BLaER1 (cell line): ENCODE results near the gene APCDD1.

ENCODE experiments used
- H3K27ac ChIP-seq: shearing (Covaris generic); formaldehyde crosslinking; 2 replicates; pipeline ENCODE4 v1.8.1; 2022
- H3K27me3 ChIP-seq: shearing (Covaris generic); formaldehyde crosslinking; 2 replicates; pipeline ENCODE4 v1.8.1; 2022
- H3K36me3 ChIP-seq: shearing (Covaris generic); formaldehyde crosslinking; 2 replicates; pipeline ENCODE4 v1.8.1; 2022
- H3K4me1 ChIP-seq: shearing (Covaris generic); formaldehyde crosslinking; 2 replicates; pipeline ENCODE4 v1.8.1; 2022
- H3K4me2 ChIP-seq: shearing (Covaris generic); formaldehyde crosslinking; 2 replicates; pipeline ENCODE4 v1.8.1; 2022
- H3K4me3 ChIP-seq: shearing (Covaris generic); formaldehyde crosslinking; 2 replicates; pipeline ENCODE4 v1.8.1; 2022
- H3K9ac ChIP-seq: shearing (Covaris generic); formaldehyde crosslinking; 2 replicates; pipeline ENCODE4 v1.8.1; 2022
- H3K9me3 ChIP-seq: shearing (Covaris generic); formaldehyde crosslinking; 2 replicates; pipeline ENCODE4 v1.8.1; 2022
- H4K20me1 ChIP-seq: shearing (Covaris generic); formaldehyde crosslinking; 2 replicates; pipeline ENCODE4 v1.8.1; 2022
- Cebpa-rat ChIP-seq: shearing (Covaris generic); IDR thresholded peaks from 2 replicates; pipeline ENCODE4 v1.8.1; 2022

APCDD1 gene

DNA sequence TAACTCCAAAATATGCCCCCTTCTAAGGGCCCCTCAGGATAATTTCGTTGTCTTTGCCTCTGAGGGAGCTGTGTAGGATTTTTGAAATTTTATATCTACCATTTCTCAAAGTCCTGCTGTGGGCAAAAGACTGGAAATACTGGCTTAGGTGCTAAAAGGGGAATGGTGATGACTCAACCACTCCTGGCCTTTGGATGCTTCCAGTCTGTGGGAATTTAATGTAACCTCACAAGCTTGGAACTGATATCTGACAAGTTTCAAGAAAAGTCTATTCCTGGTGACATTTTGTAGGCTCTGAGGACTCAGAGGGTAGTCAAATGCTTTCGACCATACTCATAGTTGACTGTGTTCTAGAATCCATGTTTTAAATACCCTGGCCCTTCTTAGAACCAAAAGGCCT lies 3.4 kb upstream of the APCDD1 start:
- Histone ChIP-seq H3K4me2 (no peak overlapping the region), H3K36me3 (no peaks in the 10 kb centered on the region)

DNA sequence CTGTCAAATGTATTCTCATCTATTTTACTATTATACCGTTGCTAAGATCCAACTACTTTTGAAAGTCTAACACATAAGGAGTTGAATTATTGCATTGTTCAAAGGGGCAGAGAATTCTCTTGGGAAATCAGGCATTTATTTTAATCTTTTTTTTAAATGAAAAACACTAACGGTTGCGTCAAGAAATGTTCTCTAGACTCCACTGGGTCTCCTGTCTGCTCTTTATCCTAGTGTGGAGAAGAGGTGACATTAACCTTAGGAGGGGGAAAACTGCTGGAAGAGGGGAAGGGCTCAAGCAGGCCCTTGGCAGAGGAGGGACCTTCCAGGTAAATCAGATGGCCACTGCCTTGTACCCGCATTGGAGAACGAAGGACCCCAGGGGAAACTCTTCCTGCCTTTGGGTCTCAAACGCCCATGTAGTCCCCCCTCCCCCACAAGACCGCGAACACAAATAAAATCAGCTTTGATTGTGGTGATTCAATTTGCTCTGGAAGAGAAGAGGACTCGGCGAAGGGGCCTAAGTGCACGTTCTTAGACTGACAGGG lies 1.1 kb upstream of the APCDD1 start:
- H3K27me3 ChIP-seq, result peaks cover 29% of the 10 kb centered on the region
- peak overlapping the region; percentile 79 for H3K4me3 ChIP-seq

More for the DNA sequence above, 3.4 kb upstream of the APCDD1 start:
- no peaks in the 10 kb centered on the region for H3K9me3 ChIP-seq
- H3K4me3 ChIP-seq, result no peak overlapping the region
- no peaks in the 10 kb centered on the region for H4K20me1 ChIP-seq
- no peak overlapping the region for H3K9ac ChIP-seq
- TF ChIP-seq Cebpa-rat, result no peak
- no peak overlapping the region for H3K27ac ChIP-seq
- H3K27me3 ChIP-seq, result peaks cover 13% of the 10 kb centered on the region
- peaks cover 40% of the 10 kb centered on the region for H3K4me1 ChIP-seq

DNA sequence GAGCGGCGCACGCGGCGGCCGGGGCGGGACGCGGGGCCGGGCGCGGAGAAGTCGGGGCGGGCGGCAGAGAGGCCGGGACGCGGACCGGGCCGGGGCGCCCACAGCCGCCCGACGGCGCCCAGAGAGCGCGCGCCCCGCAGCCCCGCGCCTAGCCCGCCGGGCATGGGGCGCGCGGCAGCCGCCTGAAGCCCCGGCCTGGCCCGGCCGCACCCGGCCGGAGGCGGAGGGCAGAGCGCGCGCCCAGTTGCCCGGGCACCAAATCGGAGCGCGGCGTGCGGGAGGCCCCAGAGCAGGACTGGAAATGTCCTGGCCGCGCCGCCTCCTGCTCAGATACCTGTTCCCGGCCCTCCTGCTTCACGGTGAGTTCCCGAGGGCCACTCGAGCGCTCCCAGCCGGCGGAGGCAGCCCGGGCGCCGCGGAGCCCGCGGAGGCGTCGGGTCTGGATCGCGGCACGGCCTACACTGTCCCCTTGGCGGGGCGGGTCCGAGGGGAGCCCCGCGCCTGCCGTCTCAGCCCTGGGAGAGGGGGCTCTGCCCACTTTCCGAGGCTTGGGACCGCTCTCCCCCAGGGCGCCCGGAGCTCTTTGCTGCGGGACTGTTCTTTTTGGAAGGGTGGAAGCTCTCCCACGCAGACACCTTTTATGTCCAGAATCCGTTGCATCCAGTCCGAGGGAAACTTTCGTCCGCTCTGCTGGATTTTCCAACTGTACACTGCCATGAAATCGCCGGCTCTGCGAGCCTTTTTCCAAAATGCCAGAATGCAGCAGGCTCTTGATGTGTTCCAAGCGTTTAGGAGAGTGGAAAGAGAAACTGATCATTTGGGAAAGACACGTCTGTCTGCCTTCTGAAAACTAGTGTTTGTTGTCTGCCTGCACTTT lies 484 bp downstream of the APCDD1 start:
- H3K9me3 ChIP-seq, result no peaks in the 10 kb centered on the region
- no peak for TF ChIP-seq Cebpa-rat
- H3K4me1 ChIP-seq, result peaks cover 46% of the 10 kb centered on the region
- H3K4me3 ChIP-seq, result peak overlapping the region; percentile 79
- H4K20me1 ChIP-seq, result no peaks in the 10 kb centered on the region
- H3K27me3 ChIP-seq, result peaks cover 29% of the 10 kb centered on the region
- H3K27ac ChIP-seq, result peak overlapping the region; percentile 80
- H3K9ac ChIP-seq, result peak overlapping the region; percentile 83
- peak overlapping the region; percentile 89 for H3K4me2 ChIP-seq
- H3K36me3 ChIP-seq, result no peaks in the 10 kb centered on the region

More for the DNA sequence above, 1.1 kb upstream of the APCDD1 start:
- no peaks in the 10 kb centered on the region for H3K9me3 ChIP-seq
- H3K36me3 ChIP-seq, result no peaks in the 10 kb centered on the region
- peak overlapping the region; percentile 74 for H3K27ac ChIP-seq
- peaks cover 46% of the 10 kb centered on the region for H3K4me1 ChIP-seq
- H4K20me1 ChIP-seq, result no peaks in the 10 kb centered on the region
- peak overlapping the region; percentile 89 for H3K4me2 ChIP-seq
- peak overlapping the region; percentile 58; the same call in 1 of the 2 replicates for H3K9ac ChIP-seq
- TF ChIP-seq Cebpa-rat, result no peak

DNA sequence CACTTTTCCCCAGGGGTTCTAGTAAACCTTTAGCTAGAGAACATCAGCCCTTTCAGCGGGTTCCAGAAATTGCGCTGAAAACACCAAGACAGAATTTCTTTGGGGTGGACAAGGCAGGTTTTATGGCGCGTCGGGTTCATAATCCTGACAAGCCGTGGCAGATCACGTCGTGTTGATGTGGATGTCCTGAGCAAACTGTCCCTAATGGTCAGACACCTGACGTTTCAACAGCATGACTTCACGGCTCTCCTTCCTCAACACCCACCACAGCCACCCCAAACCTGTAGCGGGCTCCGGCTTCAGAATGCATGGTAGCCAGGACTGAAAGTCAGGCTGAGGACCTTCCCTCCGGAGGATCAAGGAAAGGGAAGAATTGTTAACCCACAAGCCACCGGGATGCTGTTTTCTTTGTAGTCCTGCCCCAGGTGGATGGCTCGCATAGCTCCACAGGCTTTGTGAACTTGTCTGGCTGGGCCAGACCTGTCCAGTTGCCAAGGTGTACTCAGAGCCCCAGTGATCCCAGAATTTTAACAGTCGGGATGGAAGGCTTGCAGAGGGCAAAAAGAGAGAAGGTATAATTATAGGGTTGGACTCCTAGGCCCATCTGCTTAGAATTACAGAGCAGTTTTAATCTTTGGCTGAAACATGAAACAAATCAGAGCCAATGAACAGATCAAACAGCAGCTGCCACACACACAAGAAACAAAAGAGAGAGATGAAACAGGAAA lies 1.5 kb downstream of the APCDD1 start:
- Histone ChIP-seq H3K4me2 (peak overlapping the region; percentile 89), H3K4me3 (peak overlapping the region; percentile 79), H3K9ac (peak overlapping the region; percentile 83), H3K36me3 (no peaks in the 10 kb centered on the region), H3K27ac (no peak overlapping the region), H3K9me3 (no peaks in the 10 kb centered on the region), H4K20me1 (no peaks in the 10 kb centered on the region), H3K4me1 (peaks cover 46% of the 10 kb centered on the region), H3K27me3 (peaks cover 29% of the 10 kb centered on the region)
- TF ChIP-seq Cebpa-rat, result no peak

DNA sequence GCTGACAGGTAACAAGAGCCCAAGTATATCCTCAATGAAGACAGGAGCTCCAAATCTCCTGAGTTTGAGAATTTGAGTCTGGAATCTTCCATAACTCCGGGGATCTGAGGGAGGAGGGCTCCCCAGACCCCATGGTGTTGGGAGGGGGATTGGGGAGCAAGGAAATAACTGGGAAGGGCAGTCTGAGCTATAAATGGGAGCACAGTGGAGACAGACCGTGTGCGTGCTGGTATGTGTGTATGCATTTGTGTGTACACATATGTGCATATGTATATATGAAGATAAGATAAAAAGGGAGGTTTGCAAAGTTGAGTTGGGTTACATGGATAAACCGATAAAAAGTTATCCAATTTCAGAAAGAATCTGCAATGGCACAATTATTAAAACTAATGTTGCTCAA lies 2.3 kb downstream of the APCDD1 start:
- Histone ChIP-seq H3K9ac (no peak overlapping the region), H3K27me3 (peaks cover 29% of the 10 kb centered on the region), H4K20me1 (no peaks in the 10 kb centered on the region), H3K4me2 (peak overlapping the region; percentile 89), H3K36me3 (no peaks in the 10 kb centered on the region), H3K27ac (no peak overlapping the region), H3K9me3 (no peaks in the 10 kb centered on the region; the same call in 1 of the 2 replicates), H3K4me1 (peaks cover 46% of the 10 kb centered on the region), H3K4me3 (no peak overlapping the region)
- no peak for TF ChIP-seq Cebpa-rat

DNA sequence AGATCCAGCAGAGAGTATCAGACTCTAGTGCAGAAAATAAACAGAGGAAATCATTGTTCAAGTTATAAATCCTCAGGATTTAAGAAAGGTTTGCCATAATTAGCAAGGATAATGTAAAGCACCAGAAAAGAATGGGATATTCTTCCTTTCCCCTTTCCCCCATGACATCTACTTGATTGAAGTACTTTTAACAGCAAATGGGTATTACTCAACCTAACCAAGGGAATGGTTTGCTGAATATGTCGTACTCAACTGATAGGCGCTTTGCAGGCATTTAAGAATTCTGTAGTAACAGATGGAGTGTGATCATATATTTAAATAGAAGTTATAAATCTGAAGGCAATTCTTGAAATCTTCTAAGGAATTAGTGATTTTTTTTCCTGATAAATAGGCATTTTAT lies 2.7 kb downstream of the APCDD1 start:
- H3K9ac ChIP-seq, result no peak overlapping the region
- H3K4me1 ChIP-seq, result peaks cover 47% of the 10 kb centered on the region
- H4K20me1 ChIP-seq, result no peaks in the 10 kb centered on the region
- no peak overlapping the region for H3K4me3 ChIP-seq
- TF ChIP-seq Cebpa-rat, result no peak
- H3K4me2 ChIP-seq, result peak overlapping the region; percentile 89; the same call in 1 of the 2 replicates
- H3K27ac ChIP-seq, result no peak overlapping the region
- H3K9me3 ChIP-seq, result no peaks in the 10 kb centered on the region; the same call in 1 of the 2 replicates
- peaks cover 29% of the 10 kb centered on the region for H3K27me3 ChIP-seq
- H3K36me3 ChIP-seq, result no peaks in the 10 kb centered on the region

DNA sequence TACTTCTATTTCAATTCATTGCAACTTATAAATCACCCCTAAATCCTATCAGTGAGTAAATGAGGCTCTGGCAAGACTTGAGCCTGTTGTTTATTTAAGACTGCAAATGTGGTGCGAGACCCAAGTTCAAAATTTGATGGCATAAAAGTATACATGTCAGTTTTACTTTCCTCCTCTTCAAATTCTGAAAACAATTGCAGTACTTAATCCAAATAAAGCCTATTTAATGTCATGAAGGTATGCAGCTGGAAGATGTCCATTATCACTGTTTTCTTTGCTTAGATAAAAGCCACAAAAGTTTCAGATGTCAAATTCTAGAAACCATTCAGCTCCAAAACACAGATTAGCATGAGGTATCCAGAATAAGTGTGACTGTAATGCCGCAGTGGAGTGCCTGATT lies 3.3 kb downstream of the APCDD1 start:
- peaks cover 47% of the 10 kb centered on the region for H3K4me1 ChIP-seq
- peaks cover 29% of the 10 kb centered on the region for H3K27me3 ChIP-seq
- no peaks in the 10 kb centered on the region; the same call in 1 of the 2 replicates for H3K9me3 ChIP-seq
- no peak overlapping the region for H3K4me3 ChIP-seq
- H3K27ac ChIP-seq, result no peak overlapping the region
- H4K20me1 ChIP-seq, result no peaks in the 10 kb centered on the region
- H3K36me3 ChIP-seq, result no peaks in the 10 kb centered on the region
- H3K4me2 ChIP-seq, result no peak overlapping the region
- no peak overlapping the region for H3K9ac ChIP-seq
- no peak for TF ChIP-seq Cebpa-rat

DNA sequence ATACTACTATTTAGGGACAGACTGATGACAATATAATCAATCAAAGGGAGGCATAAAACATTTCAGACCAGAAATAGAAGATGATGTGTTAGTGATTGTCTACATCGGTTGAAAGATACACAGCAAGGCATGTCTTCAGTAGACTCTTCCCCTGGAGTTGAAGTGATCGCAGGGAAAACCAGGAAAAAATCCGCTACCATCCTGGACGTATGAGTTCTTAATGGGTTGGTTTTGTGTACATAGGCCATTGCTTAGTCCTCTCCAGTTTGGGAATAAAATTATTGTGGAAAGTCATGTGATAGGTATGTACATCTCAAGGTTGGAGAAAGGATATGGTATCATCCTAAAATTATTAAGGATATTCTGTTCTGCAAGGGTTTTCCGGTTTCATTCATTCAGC lies 4.3 kb downstream of the APCDD1 start:
- Histone ChIP-seq H3K4me1 (peaks cover 47% of the 10 kb centered on the region), H3K9ac (no peak overlapping the region), H4K20me1 (no peaks in the 10 kb centered on the region), H3K36me3 (no peaks in the 10 kb centered on the region), H3K27me3 (peaks cover 29% of the 10 kb centered on the region), H3K4me3 (no peak overlapping the region), H3K9me3 (no peaks in the 10 kb centered on the region; the same call in 1 of the 2 replicates), H3K27ac (no peak overlapping the region), H3K4me2 (no peak overlapping the region)
- TF ChIP-seq Cebpa-rat, result no peak

DNA sequence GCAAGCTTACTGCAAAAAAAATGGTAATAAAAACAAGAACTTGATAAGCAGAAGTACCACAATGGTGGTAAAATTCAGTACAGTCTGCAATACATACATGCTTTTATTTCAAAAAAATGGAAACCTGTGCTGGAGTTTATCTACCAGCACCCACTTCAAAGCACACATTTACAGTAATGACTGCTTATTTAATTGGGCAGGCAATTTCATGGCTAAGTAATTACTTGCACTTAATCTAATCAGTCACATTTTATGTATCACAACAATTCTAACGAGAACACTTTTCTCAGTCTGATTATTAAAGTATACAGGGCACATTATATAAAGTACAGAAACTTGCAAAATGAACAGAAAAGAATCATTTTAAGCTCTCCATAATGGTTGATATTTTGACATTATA lies 5.2 kb downstream of the APCDD1 start:
- Histone ChIP-seq H3K4me3 (no peak overlapping the region), H3K9ac (no peak overlapping the region), H3K27me3 (peaks cover 29% of the 10 kb centered on the region), H4K20me1 (no peaks in the 10 kb centered on the region), H3K4me2 (no peak overlapping the region), H3K27ac (no peak overlapping the region), H3K36me3 (no peaks in the 10 kb centered on the region), H3K9me3 (no peaks in the 10 kb centered on the region; the same call in 1 of the 2 replicates), H3K4me1 (peaks cover 51% of the 10 kb centered on the region)
- TF ChIP-seq Cebpa-rat, result no peak
